ENCODE data around the gene PARN.

- TF ChIP-seq CTCF (IDR thresholded peaks at IDR 0.05; ENCODE audit: poor library complexity, severe bottlenecking) (no peak), SMC3 (conservative IDR thresholded peaks at IDR 0.05; ENCODE audit: poor library complexity) (no peak), POLR2AphosphoS5 (IDR thresholded peaks at IDR 0.05) (no peak), RAD21 (conservative IDR thresholded peaks at IDR 0.05) (no peak), REST (IDR thresholded peaks at IDR 0.05; ENCODE audit: borderline replicate concordance) (no peak), EZH2 (IDR thresholded peaks at IDR 0.05; ENCODE audit: borderline replicate concordance, insufficient read depth, low read length, poor library complexity, severe bottlenecking) (no peak)
These were observed 44.8 kb downstream of the PARN start for GRCh38 chr16:14585287-14585686.

Data from neural cell (in vitro differentiated cells).